MM.1S (cell line): Measurements from ENCODE around the gene LAMP5.

ENCODE experiments used
- DNase-seq: peaks from one replicate; pipeline ENCODE4 v3.0.0-alpha.2; 2015
- H2AFZ ChIP-seq: fragments of 300-600 bp; sonication (generic); 2 replicates; pipeline ENCODE4 v1.6.0; 2016; ENCODE audit warnings: antibody characterized with exemption, low read length
- H3F3A ChIP-seq: fragments of 300-600 bp; sonication (generic); 2 replicates; pipeline ENCODE4 v1.6.1; 2016; ENCODE audit warnings: mild to moderate bottlenecking, antibody characterized with exemption, low read length, moderate library complexity, mixed read lengths; ENCODE audit not compliant: insufficient read depth
- H3K27ac ChIP-seq: fragments of 300-600 bp; sonication (generic); 2 replicates; pipeline ENCODE4 v1.5.1; 2016; ENCODE audit warnings: mild to moderate bottlenecking, low read length
- H3K27me3 ChIP-seq: fragments of 300-600 bp; sonication (generic); replicated peaks from 2 replicates; pipeline ENCODE4 v1.6.0; 2016; ENCODE audit warnings: low read length; ENCODE audit not compliant: insufficient read depth
- H3K36me3 ChIP-seq: fragments of 300-600 bp; sonication (generic); replicated peaks from 2 replicates; pipeline ENCODE4 v1.6.1; 2016; ENCODE audit warnings: mild to moderate bottlenecking, low read length, mixed read lengths; ENCODE audit not compliant: insufficient read depth
- H3K4me1 ChIP-seq: fragments of 300-600 bp; sonication (generic); 2 replicates; pipeline ENCODE4 v1.6.1; 2016; ENCODE audit warnings: low read length, mixed read lengths
- H3K4me2 ChIP-seq: fragments of 300-600 bp; sonication (generic); 2 replicates; pipeline ENCODE4 v1.6.0; 2016; ENCODE audit warnings: low read depth, low read length
- H3K4me3 ChIP-seq: fragments of 300-600 bp; sonication (generic); 2 replicates; pipeline ENCODE4 v1.5.1; 2016; ENCODE audit warnings: low read length, mixed read lengths
- H3K79me2 ChIP-seq: fragments of 300-600 bp; sonication (generic); 2 replicates; pipeline ENCODE4 v1.6.1; 2016; ENCODE audit warnings: mixed run types, low read length, mixed read lengths
- H3K9ac ChIP-seq: fragments of 300-600 bp; sonication (generic); 2 replicates; pipeline ENCODE4 v1.6.1; 2016; ENCODE audit warnings: low read length, mixed read lengths
- H3K9me2 ChIP-seq: fragments of 300-600 bp; sonication (generic); replicated peaks from 2 replicates; pipeline ENCODE4 v1.6.1; 2016; ENCODE audit warnings: mild to moderate bottlenecking, low read length, mixed read lengths; ENCODE audit not compliant: insufficient read depth
- H3K9me3 ChIP-seq: fragments of 300-600 bp; sonication (generic); replicated peaks from 2 replicates; pipeline ENCODE4 v1.6.1; 2016; ENCODE audit warnings: mild to moderate bottlenecking, low read length, mixed read lengths; ENCODE audit not compliant: insufficient read depth
- H4K20me1 ChIP-seq: fragments of 300-600 bp; sonication (generic); 2 replicates; pipeline ENCODE4 v1.6.1; 2016; ENCODE audit warnings: mild to moderate bottlenecking, low read length, moderate library complexity, mixed read lengths; ENCODE audit not compliant: insufficient read depth
- EZH2 ChIP-seq: fragments of 300-600 bp; sonication (generic); optimal IDR thresholded peaks from 2 replicates; pipeline ENCODE3; 2017; ENCODE audit warnings: low read depth, mild to moderate bottlenecking, antibody characterized with exemption, low read length, mixed read lengths
- EZH2phosphoT487 ChIP-seq: fragments of 300-600 bp; sonication (generic); IDR thresholded peaks from 2 replicates; pipeline ENCODE4 v1.6.1; 2018; ENCODE audit warnings: antibody characterized with exemption, low read length
- TF ChIP-seq, protein P1 (sequence below): fragments of 300-600 bp; sonication (generic); IDR thresholded peaks from 2 replicates; pipeline ENCODE4 v1.5.1; 2016; ENCODE audit warnings: antibody characterized with exemption, low read length, mixed read lengths

LAMP5 gene

DNA sequence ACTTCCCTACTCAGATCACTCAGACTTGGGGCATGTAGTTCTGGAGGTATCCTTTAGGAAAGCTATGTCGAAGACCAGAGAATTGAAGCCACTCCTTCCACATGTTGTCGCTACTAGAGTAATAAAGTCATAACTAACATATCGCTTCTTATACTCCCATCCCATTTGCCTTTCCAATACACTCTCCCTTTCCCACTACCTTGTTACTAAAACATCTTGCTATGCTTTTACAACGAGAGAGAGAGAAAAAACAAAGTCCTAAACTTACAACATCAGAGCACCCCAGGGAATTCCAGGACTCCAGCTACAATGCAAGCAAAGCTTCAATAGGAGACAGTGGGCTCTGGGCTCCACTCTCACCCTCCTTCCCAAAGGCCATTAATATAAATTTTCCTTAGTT is 5.1 kb upstream of the LAMP5 start:
- Histone ChIP-seq H3K36me3 (no peaks in the 10 kb centered on the region), H3K27me3 (no peaks in the 10 kb centered on the region), H3F3A (peaks cover 45% of the 10 kb centered on the region), H3K9me3 (no peaks in the 10 kb centered on the region), H3K79me2 (peaks cover 38% of the 10 kb centered on the region), H4K20me1 (no peaks in the 10 kb centered on the region), H3K9me2 (no peaks in the 10 kb centered on the region), H2AFZ (no peak overlapping the region), H3K9ac (no peak overlapping the region), H3K4me2 (no peak overlapping the region), H3K27ac (peak overlapping the region; percentile 83; the same call in 1 of the 2 replicates), H3K4me1 (peaks cover 20% of the 10 kb centered on the region), H3K4me3 (no peak overlapping the region)
- TF ChIP-seq EZH2phosphoT487: no peak
- TF ChIP-seq, protein P1, sequence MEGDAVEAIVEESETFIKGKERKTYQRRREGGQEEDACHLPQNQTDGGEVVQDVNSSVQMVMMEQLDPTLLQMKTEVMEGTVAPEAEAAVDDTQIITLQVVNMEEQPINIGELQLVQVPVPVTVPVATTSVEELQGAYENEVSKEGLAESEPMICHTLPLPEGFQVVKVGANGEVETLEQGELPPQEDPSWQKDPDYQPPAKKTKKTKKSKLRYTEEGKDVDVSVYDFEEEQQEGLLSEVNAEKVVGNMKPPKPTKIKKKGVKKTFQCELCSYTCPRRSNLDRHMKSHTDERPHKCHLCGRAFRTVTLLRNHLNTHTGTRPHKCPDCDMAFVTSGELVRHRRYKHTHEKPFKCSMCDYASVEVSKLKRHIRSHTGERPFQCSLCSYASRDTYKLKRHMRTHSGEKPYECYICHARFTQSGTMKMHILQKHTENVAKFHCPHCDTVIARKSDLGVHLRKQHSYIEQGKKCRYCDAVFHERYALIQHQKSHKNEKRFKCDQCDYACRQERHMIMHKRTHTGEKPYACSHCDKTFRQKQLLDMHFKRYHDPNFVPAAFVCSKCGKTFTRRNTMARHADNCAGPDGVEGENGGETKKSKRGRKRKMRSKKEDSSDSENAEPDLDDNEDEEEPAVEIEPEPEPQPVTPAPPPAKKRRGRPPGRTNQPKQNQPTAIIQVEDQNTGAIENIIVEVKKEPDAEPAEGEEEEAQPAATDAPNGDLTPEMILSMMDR: no peak
- TF ChIP-seq EZH2: no peak
- DNase-seq: no peak

DNA sequence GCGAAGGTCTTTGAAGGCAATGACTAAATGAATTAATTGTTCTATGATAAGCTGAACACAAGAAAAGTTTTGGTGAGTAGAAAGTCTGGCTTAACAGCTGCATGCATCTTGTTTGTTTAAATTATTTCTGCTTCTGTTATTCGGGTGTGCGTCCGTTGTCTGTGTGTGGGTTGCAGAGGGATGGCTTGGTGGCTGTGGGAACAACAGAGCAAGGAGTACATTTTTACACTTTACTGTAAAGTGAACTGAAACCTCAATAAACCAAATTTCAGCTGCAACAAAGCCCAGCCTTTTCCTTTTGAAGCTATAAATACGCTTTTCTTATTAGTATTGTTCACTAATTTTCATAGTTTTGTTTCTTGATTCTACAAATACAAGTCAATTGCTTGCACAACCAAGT is 3.5 kb upstream of the LAMP5 start:
- Histone ChIP-seq H3K79me2 (peaks cover 55% of the 10 kb centered on the region), H3K36me3 (0 out of 2 replicates have a peak, but pooled peaks cover 2% of the 10 kb centered on the region), H4K20me1 (no peaks in the 10 kb centered on the region), H3K4me1 (peaks cover 16% of the 10 kb centered on the region), H3K4me3 (peak overlapping the region; percentile 90), H3K9me3 (no peaks in the 10 kb centered on the region), H3F3A (peaks cover 53% of the 10 kb centered on the region), H3K9me2 (no peaks in the 10 kb centered on the region), H3K27ac (peak overlapping the region; percentile 83), H3K4me2 (peak overlapping the region; percentile 42), H3K27me3 (no peaks in the 10 kb centered on the region), H3K9ac (peak overlapping the region; percentile 94; the same call in 1 of the 2 replicates), H2AFZ (no peak overlapping the region)
- peak; percentile 76 for DNase-seq
- TF ChIP-seq, protein P1: no peak
- TF ChIP-seq EZH2: no peak
- no peak for TF ChIP-seq EZH2phosphoT487

DNA sequence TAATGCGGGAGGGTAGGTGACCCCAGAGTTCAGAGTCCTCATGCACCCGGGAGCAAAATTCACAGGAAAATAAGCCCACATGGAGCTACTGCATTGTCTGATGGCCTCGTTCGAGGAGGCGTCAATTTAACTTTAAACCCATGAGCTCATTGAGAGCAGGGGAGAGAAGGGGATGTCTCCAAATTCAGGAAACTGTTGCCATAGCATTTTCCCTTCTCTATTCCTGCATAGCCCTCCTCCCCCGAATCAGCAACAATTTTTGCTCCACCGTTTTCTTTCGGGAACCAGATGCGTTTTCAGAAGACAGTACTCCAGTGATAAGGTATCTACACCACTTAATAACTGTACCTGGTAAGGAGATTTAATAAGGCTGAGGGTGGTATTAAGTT is 324 bp upstream of the LAMP5 start:
- Histone ChIP-seq H3K9me3 (no peaks in the 10 kb centered on the region), H4K20me1 (no peaks in the 10 kb centered on the region), H2AFZ (0 out of 2 replicates have a peak overlapping the region, but pooled peaks have one; percentile 10), H3F3A (peaks cover 63% of the 10 kb centered on the region), H3K4me2 (peak overlapping the region; percentile 42), H3K9me2 (no peaks in the 10 kb centered on the region), H3K36me3 (0 out of 2 replicates have a peak, but pooled peaks cover 6% of the 10 kb centered on the region), H3K79me2 (peaks cover 79% of the 10 kb centered on the region), H3K4me3 (peak overlapping the region; percentile 90), H3K4me1 (peaks cover 24% of the 10 kb centered on the region), H3K27me3 (no peaks in the 10 kb centered on the region), H3K9ac (peak overlapping the region; percentile 94), H3K27ac (peak overlapping the region; percentile 83)
- no peak for DNase-seq
- TF ChIP-seq, protein P1: no peak
- TF ChIP-seq EZH2phosphoT487: no peak
- no peak for TF ChIP-seq EZH2
